Hepatocyte (in vitro differentiated cells): Measurements from ENCODE around the gene PMF1. TPM values are rescaled to one million over a fixed set of nuclear protein-coding genes. Genes with fewer than 3 reads are reported as not detected.
"Not testable (repeated sequence)": the region's sequence is repeated elsewhere in the genome, so short reads cannot be mapped to it uniquely, and the experiment has no call there.

Source experiments
- DNase-seq: peaks from one replicate; pipeline ENCODE4 v3.0.0-alpha.2; 2016; ENCODE audit warnings: low spot score
- H2AFZ ChIP-seq: fragments of 200-600 bp; sonication (generic); 2 replicates; pipeline ENCODE4 v1.6.0; 2016; ENCODE audit warnings: antibody characterized with exemption, mild to moderate bottlenecking
- H3K27ac ChIP-seq: fragments of 200-600 bp; sonication (generic); 2 replicates; pipeline ENCODE4 v1.5.1; 2016; ENCODE audit warnings: mild to moderate bottlenecking
- H3K27me3 ChIP-seq: fragments of 200-600 bp; sonication (generic); 2 replicates; pipeline ENCODE4 v1.6.1; 2016
- H3K36me3 ChIP-seq: fragments of 200-600 bp; sonication (generic); replicated peaks from 2 replicates; pipeline ENCODE4 v1.5.1; 2016; ENCODE audit warnings: low read depth; ENCODE audit not compliant: insufficient read depth
- H3K4me1 ChIP-seq: fragments of 200-600 bp; sonication (generic); 2 replicates; pipeline ENCODE4 v1.5.1; 2016; ENCODE audit warnings: mild to moderate bottlenecking, moderate library complexity; ENCODE audit not compliant: insufficient read depth
- H3K4me2 ChIP-seq: fragments of 200-600 bp; sonication (generic); 2 replicates; pipeline ENCODE4 v1.6.0; 2016
- H3K4me3 ChIP-seq: fragments of 200-600 bp; sonication (generic); 2 replicates; pipeline ENCODE4 v1.5.1; 2016; ENCODE audit warnings: mild to moderate bottlenecking
- H3K79me2 ChIP-seq: fragments of 200-600 bp; sonication (generic); 2 replicates; pipeline ENCODE4 v1.6.0; 2017; ENCODE audit warnings: mild to moderate bottlenecking
- H3K9me2 ChIP-seq: fragments of 200-600 bp; sonication (generic); replicated peaks from 2 replicates; pipeline ENCODE4 v1.6.0; 2017; ENCODE audit warnings: mild to moderate bottlenecking; ENCODE audit not compliant: insufficient read depth
- H3K9me3 ChIP-seq: fragments of 200-600 bp; sonication (generic); 2 replicates; pipeline ENCODE4 v1.5.1; 2016; ENCODE audit warnings: low read depth, mild to moderate bottlenecking
- H4K20me1 ChIP-seq: fragments of 200-600 bp; sonication (generic); 2 replicates; pipeline ENCODE4 v1.6.0; 2016; ENCODE audit warnings: mild to moderate bottlenecking; ENCODE audit not compliant: insufficient read depth, poor library complexity, severe bottlenecking
- EZH2 ChIP-seq: fragments of 200-600 bp; sonication (generic); IDR thresholded peaks from 2 replicates; pipeline ENCODE4 v1.6.1; 2016; ENCODE audit warnings: antibody characterized with exemption, mild to moderate bottlenecking, borderline replicate concordance
- EZH2phosphoT487 ChIP-seq: fragments of 200-600 bp; sonication (generic); IDR thresholded peaks from one replicate; pipeline ENCODE4 v1.6.1; 2018; ENCODE audit warnings: antibody characterized with exemption, mild to moderate bottlenecking, low read depth, moderate library complexity; ENCODE audit not compliant: unreplicated experiment, severe bottlenecking
- WGBS: methylation state at CpG from one replicate; pipeline ENCODE4 v1.1.6; 2016; ENCODE audit warnings: low lambda C conversion rate; ENCODE audit errors: missing lambda C conversion rate; 5-methylcytosine and 5-hydroxymethylcytosine counted together
- polyA plus RNA-seq: library from polyadenylated mRNA; unstranded; fragments of >200 nt; fragmentation: Nextera tagmentation; extraction: Ambion mirVana; gene quantifications from 2 replicates; pipeline ENCODE4 v1.2.1, GENCODE V29; 2016
- total RNA-seq: library from RNA; depleted of rRNA; stranded (reverse); fragments of >200 nt; gene quantifications from 2 replicates; pipeline ENCODE4 v1.2.3, GENCODE V29; 2014
- TF ChIP-seq, protein P1 (sequence below): fragments of 200-600 bp; sonication (generic); IDR thresholded peaks from 2 replicates; pipeline ENCODE4 v1.5.1; 2016; ENCODE audit warnings: antibody characterized with exemption, mild to moderate bottlenecking; ENCODE audit not compliant: poor library complexity

The PMF1 gene
- total and polyA plus RNA-seq, 2 experiments from 2014 or later, result 60.7 to 77.1 TPM

DNA sequence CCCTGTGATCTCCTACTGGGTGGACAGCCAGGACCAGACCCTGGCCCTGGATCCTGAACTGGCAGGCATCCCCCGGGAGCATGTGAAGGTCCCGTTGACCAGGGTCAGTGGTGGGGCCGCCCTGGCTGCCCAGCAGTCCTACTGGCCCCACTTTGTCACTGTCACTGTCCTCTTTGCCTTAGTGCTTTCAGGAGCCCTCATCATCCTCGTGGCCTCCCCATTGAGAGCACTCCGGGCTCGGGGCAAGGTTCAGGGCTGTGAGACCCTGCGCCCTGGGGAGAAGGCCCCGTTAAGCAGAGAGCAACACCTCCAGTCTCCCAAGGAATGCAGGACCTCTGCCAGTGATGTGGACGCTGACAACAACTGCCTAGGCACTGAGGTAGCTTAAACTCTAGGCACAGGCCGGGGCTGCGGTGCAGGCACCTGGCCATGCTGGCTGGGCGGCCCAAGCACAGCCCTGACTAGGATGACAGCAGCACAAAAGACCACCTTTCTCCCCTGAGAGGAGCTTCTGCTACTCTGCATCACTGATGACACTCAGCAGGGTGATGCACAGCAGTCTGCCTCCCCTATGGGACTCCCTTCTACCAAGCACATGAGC is 36.1 kb upstream of the PMF1 start:
- 87% methylated on average over 12 of the region's 12 CpGs for WGBS
- no peak overlapping the region for H3K4me2 ChIP-seq
- TF ChIP-seq EZH2phosphoT487, result no peak
- TF ChIP-seq, protein P1, sequence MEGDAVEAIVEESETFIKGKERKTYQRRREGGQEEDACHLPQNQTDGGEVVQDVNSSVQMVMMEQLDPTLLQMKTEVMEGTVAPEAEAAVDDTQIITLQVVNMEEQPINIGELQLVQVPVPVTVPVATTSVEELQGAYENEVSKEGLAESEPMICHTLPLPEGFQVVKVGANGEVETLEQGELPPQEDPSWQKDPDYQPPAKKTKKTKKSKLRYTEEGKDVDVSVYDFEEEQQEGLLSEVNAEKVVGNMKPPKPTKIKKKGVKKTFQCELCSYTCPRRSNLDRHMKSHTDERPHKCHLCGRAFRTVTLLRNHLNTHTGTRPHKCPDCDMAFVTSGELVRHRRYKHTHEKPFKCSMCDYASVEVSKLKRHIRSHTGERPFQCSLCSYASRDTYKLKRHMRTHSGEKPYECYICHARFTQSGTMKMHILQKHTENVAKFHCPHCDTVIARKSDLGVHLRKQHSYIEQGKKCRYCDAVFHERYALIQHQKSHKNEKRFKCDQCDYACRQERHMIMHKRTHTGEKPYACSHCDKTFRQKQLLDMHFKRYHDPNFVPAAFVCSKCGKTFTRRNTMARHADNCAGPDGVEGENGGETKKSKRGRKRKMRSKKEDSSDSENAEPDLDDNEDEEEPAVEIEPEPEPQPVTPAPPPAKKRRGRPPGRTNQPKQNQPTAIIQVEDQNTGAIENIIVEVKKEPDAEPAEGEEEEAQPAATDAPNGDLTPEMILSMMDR, result no peak
- TF ChIP-seq EZH2, result no peak

DNA sequence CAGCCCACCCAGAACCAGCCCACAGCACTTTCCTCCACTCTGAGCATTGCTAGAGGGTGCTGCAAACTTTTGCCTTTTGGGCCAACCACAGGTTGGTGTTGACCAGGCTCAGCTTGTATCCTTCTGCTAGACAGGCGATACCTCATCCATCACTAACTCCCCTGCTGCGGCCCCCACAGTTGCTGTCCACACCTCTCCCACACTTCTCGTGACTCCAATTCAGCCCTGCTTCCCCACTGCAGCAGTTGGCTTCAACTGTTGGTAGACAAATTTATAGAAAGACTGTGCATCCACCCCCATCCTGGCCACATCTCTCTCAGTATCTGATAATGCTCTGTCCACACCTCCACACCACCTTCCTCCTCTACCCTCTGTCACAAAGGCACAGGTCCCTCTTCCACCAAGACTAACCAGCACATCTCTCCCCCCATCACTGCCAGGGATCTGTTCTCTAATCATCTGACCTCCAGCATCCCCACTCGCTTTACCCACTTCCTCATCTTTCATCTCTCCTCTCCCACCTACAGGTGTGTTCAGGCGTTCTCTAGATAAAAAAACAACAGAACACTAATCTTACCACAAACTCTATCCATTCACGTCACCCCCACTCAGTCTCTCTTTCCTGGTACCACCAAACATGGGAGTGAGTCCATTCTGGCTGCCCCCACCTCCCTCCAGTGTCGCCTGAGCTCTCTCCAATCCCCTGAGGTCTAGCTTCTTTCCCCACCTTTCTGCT is 34.7 kb upstream of the PMF1 start:
- DNase-seq, result no peak
- Histone ChIP-seq H3K4me3 (no peak overlapping the region), H3K27ac (peak overlapping the region; percentile 95), H3K36me3 (no peaks in the 10 kb centered on the region), H3K79me2 (no peaks in the 10 kb centered on the region), H2AFZ (no peak overlapping the region), H3K9me2 (no peaks in the 10 kb centered on the region), H3K27me3 (no peaks in the 10 kb centered on the region), H3K4me2 (no peak overlapping the region), H3K4me1 (peaks cover 18% of the 10 kb centered on the region), H3K9me3 (no peaks in the 10 kb centered on the region), H4K20me1 (no peaks in the 10 kb centered on the region)
- WGBS, result 89% methylated on average over 7 of the region's 7 CpGs
- TF ChIP-seq EZH2phosphoT487 (no peak), EZH2 (no peak)
- TF ChIP-seq, protein P1, result no peak

More for the DNA sequence above, 36.1 kb upstream of the PMF1 start:
- no peaks in the 10 kb centered on the region for H3K79me2 ChIP-seq
- no peak for DNase-seq
- H3K4me3 ChIP-seq, result no peak overlapping the region
- no peaks in the 10 kb centered on the region for H3K9me2 ChIP-seq
- H3K9me3 ChIP-seq, result no peaks in the 10 kb centered on the region
- no peak overlapping the region for H3K27ac ChIP-seq
- no peaks in the 10 kb centered on the region for H4K20me1 ChIP-seq
- H3K27me3 ChIP-seq, result no peaks in the 10 kb centered on the region
- no peaks in the 10 kb centered on the region for H3K36me3 ChIP-seq
- no peak overlapping the region for H2AFZ ChIP-seq
- H3K4me1 ChIP-seq, result peaks cover 12% of the 10 kb centered on the region

DNA sequence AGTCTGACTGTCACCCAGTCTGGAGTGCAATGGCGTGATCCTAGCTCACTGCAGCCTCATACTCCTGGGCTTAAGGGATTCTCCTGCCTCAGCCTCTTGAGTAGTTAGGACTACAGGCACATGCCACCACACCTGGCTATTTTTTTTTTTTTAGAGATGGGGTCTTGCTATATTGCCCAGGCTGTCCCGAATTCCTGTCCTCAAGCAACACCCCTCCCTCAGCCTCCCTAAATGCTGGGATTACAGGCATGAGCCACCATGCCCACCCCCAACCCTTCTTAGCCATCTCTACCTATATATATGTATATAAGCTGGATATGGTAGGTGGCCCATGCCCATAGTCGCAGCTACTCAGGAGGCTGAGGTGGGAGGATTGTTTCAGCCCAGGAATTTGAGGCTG is 32.3 kb upstream of the PMF1 start:
- H3K9me3 ChIP-seq, result no peaks in the 10 kb centered on the region
- no peaks in the 10 kb centered on the region for H4K20me1 ChIP-seq
- no peaks in the 10 kb centered on the region for H3K79me2 ChIP-seq
- H3K9me2 ChIP-seq, result no peaks in the 10 kb centered on the region
- no peaks in the 10 kb centered on the region for H3K36me3 ChIP-seq
- TF ChIP-seq EZH2 (no peak), EZH2phosphoT487 (no peak)
- TF ChIP-seq, protein P1, result no peak
- no peak overlapping the region for H3K4me3 ChIP-seq
- H3K27ac ChIP-seq, result peak overlapping the region; percentile 97
- H3K27me3 ChIP-seq, result no peaks in the 10 kb centered on the region
- H3K4me2 ChIP-seq, result peak overlapping the region; percentile 44
- DNase-seq, result no peak
- peaks cover 19% of the 10 kb centered on the region for H3K4me1 ChIP-seq
- 96% methylated on average over 3 of the region's 3 CpGs for WGBS
- H2AFZ ChIP-seq, result no peak overlapping the region

DNA sequence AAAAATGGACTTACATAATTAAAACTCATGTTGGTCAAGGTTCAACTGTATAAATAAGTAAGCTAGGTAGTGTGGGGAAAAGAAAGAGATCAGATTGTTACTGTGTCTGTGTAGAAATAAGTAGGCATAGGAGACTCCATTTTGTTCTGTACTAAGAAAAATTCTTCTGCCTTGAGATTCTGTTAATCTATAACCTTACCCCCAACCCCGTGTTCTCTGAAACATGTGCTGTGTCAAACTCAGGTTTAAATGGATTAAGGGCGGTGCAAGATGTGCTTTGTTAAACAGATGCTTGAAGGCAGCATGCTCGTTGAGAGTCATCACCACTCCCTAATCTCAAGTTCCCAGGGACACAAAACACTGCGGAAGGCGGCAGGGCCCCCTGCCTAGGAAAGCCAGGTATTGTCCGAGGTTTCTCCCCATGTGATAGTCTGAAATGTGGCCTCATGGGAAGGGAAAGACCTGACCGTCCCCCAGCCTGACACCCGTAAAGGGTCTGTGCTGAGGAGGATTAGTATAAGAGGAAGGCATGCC is 31.3 kb upstream of the PMF1 start:
- 5% methylated on average over 8 of the region's 8 CpGs for WGBS
- H3K4me2 ChIP-seq, result peak overlapping the region; percentile 62

DNA sequence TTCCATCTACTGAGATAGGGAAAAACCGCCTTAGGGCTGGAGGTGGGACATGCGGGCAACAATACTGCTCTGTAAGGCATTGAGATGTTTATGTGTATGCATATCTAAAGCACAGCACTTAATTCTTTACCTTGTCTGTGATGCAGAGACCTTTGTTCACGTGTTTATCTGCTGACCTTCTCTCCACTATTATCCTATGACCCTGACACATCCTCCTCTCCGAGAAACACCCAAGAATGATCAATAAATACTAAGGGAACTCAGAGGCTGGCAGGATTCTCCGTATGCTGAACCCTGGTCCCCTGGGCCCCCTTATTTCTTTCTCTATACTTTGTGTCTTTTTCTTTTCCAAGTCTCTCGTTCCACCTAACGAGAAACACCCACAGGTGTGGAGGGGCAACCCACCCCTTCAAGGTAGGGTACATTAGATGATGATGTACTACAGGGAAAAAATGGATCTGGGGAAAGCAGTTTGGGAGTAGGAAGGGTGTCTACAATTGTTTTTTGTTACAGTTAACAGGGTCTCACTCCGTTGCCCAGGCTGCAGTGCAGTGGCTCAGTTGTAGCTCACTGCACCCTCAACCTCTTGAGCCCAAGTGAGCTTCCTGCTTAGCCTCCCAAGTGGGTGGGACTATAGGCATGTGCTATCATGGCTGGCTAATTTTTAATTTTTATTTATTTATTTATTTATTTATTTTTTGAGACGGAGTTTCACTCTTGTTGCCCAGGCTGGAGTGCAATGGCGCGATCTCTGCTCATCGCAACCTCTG is 30.6 kb upstream of the PMF1 start:
- H3K4me3 ChIP-seq, H3K9me3 ChIP-seq, DNase-seq, H3K9me2 ChIP-seq, H3K79me2 ChIP-seq, H3K27me3 ChIP-seq, H3K36me3 ChIP-seq, H4K20me1 ChIP-seq: not testable (repeated sequence)
- Histone ChIP-seq H3K27ac (peak overlapping the region; percentile 97), H3K4me2 (peak overlapping the region; percentile 62), H3K4me1 (peaks cover 26% of the 10 kb centered on the region), H2AFZ (peak overlapping the region; percentile 24)
- 55% methylated on average over 12 of the region's 12 CpGs for WGBS

More for the DNA sequence above, 31.3 kb upstream of the PMF1 start:
- not testable (repeated sequence) for H3K9me2 ChIP-seq, H3K36me3 ChIP-seq, H4K20me1 ChIP-seq, H3K4me3 ChIP-seq, H3K27me3 ChIP-seq, H3K79me2 ChIP-seq, H3K9me3 ChIP-seq
- Histone ChIP-seq H3K27ac (peak overlapping the region; percentile 97), H2AFZ (peak overlapping the region; percentile 24), H3K4me1 (peaks cover 26% of the 10 kb centered on the region)
- DNase-seq, result peak; percentile 41
